ENCODE results near the gene IKZF3. TPM values are rescaled to one million over a fixed set of nuclear protein-coding genes. Genes with fewer than 3 reads are reported as not detected.
"Not testable (repeated sequence)": the region's sequence is repeated elsewhere in the genome, so short reads cannot be mapped to it uniquely, and the experiment has no call there.

IKZF3 gene
- total RNA-seq, 1 donor: under 0.01 TPM

- no peak for DNase-seq (ENCODE audit: low read depth)
- H3K4me3 ChIP-seq (ENCODE audit: low read depth, low read length): no peak overlapping the region
- TF ChIP-seq, protein P1, sequence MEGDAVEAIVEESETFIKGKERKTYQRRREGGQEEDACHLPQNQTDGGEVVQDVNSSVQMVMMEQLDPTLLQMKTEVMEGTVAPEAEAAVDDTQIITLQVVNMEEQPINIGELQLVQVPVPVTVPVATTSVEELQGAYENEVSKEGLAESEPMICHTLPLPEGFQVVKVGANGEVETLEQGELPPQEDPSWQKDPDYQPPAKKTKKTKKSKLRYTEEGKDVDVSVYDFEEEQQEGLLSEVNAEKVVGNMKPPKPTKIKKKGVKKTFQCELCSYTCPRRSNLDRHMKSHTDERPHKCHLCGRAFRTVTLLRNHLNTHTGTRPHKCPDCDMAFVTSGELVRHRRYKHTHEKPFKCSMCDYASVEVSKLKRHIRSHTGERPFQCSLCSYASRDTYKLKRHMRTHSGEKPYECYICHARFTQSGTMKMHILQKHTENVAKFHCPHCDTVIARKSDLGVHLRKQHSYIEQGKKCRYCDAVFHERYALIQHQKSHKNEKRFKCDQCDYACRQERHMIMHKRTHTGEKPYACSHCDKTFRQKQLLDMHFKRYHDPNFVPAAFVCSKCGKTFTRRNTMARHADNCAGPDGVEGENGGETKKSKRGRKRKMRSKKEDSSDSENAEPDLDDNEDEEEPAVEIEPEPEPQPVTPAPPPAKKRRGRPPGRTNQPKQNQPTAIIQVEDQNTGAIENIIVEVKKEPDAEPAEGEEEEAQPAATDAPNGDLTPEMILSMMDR (IDR thresholded peaks at IDR 0.05; ENCODE audit: insufficient read depth, low read depth, low read length): no peak
Observed at GRCh38 chr17:39752241-39752881, 111.8 kb downstream of the IKZF3 start.

- no peak overlapping the region for H3K4me3 ChIP-seq (ENCODE audit: low read depth, low read length)
- TF ChIP-seq, protein P1 (IDR thresholded peaks at IDR 0.05; ENCODE audit: insufficient read depth, low read depth, low read length): no peak
- DNase-seq (ENCODE audit: low read depth): no peak
Observed at GRCh38 chr17:39751637-39752036, 112.5 kb downstream of the IKZF3 start.

GRCh38 chr17:39751016-39751543 lies 113.0 kb downstream of the IKZF3 start:
- DNase-seq (ENCODE audit: low read depth): no peak
- H3K4me3 ChIP-seq (ENCODE audit: low read depth, low read length): no peak overlapping the region
- TF ChIP-seq, protein P1 (IDR thresholded peaks at IDR 0.05; ENCODE audit: insufficient read depth, low read depth, low read length): no peak

DNA sequence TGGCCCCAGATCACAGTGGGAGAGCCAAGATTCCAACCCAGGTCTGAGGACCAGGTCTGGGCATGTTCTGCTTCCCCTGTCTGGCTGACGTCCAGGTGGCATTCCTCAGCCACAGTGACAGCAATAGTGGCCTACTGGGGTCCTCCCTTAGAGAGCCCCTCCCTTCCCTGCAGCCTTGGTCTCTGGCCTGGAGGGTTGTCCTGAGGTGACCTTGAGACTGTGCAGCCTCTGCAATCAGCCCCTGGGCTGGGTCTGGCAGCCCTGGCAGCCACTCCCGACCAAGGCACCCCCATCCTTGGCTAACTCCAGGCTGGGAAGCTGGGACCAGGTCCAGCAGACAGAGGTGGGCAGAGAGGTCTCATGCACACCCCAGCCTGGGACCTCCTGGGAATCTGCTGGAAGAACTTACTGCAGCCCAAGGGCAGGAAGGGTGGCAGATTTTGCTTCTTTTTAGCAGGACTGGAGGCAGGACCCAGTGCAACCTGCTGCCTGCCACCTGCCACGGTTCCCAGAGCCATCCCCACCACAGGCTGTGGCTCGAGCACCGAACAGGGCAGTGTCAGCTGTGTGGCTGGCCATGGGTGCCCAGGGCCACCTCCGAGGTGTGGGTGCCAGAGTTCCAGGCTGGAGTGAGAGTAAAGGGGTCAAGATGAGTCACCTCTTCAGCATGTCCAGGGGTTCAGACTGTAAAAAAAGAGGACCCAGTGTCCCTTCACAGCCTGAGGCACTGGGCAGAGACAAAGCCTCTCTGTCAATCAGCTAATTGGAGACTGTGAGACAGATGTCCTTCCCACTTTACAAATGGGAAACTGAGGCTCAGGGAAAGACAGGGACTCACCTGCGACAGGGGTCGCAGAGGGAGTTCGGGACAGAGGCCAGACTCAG lies 113.7 kb downstream of the IKZF3 start:
- TF ChIP-seq, protein P1 (IDR thresholded peaks at IDR 0.05; ENCODE audit: insufficient read depth, low read depth, low read length): no peak
- H3K4me3 ChIP-seq (ENCODE audit: low read depth, low read length): no peak overlapping the region
- no peak for DNase-seq (ENCODE audit: low read depth)

DNA sequence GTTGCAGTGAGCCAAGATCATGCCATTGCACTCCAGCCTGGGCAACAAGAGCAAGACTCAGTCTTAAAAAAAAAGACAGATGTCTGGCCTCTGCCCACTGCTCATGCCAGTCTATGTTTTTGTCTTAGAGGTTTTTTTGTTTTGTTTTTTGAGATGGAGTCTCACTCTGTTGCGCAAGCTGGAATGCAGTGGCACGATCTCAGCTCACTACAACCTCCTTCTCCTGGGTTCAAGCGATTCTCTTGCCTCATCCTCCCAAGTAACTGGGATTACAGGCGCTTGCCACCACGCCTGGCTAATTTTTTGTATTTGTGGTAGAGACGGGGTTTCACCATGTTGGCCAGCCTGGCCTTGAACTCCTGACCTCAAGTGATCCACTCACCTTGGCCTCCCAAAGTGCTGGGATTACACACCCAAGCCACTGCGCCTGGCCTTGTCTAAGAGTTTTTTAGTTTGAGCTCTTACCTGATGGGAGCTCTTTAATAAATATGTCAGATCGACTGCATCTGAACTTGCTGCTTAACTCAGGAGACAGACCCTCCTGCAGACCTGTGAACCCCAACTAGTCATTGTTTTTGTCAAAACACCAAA lies 115.6 kb downstream of the IKZF3 start:
- not testable (repeated sequence) for H3K4me3 ChIP-seq (ENCODE audit: low read depth, low read length); DNase-seq (ENCODE audit: low read depth)

DNA sequence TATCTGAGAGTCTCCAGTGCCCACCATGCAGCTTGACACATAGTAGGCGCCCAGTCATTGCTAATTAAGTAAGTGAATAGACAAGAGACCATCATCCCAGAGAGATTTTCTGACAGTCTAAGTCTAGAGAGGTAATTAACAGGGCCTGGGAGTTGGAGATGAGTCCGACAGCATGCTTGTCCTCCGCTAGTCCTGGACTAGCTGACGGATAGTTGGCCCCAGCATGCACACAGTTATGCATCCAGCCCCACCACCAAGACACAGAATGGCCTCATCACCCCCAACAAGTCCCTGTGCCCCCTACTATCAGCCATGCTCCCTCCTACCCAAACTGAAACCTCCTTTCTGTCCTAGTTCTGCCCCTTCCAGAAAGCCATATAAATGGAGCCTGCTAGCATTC lies 116.4 kb downstream of the IKZF3 start:
- DNase-seq (ENCODE audit: low read depth): no peak
- no peak overlapping the region for H3K4me3 ChIP-seq (ENCODE audit: low read depth, low read length)
- TF ChIP-seq, protein P1 (IDR thresholded peaks at IDR 0.05; ENCODE audit: insufficient read depth, low read depth, low read length): no peak

GRCh38 chr17:39746145-39746461 lies 118.0 kb downstream of the IKZF3 start:
- TF ChIP-seq, protein P1 (IDR thresholded peaks at IDR 0.05; ENCODE audit: insufficient read depth, low read depth, low read length): no peak
- no peak overlapping the region for H3K4me3 ChIP-seq (ENCODE audit: low read depth, low read length)
- no peak for DNase-seq (ENCODE audit: low read depth)
